D341Med (cell line): Measurements from ENCODE around the gene CPT1B.
"Not testable (repeated sequence)": the region's sequence is repeated elsewhere in the genome, so short reads cannot be mapped to it uniquely, and the experiment has no call there.

ENCODE experiments used
- DNase-seq: peaks from one replicate; pipeline ENCODE4 v3.0.0; 2012; ENCODE audit warnings: low spot score

The CPT1B gene

DNA sequence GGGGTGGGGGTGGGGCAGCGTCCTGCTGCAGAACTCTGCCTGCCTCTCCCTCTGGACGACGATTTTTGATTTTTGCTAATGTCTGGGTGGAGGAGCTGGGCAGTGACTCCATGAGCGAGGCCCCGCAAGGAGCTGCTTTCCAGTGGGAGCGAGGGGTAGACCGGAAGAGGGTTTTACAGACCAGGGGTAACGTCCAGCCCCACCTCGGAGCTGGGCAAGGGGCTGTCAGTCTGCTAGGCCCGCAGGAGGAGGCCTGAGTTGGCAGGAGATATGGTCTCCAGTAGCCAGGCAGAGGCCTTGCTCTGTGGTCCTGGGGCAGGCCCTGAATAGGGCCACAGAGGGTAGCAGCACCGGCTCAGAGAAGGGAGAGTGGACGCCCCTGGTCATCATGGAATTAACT lies 31.4 kb upstream of the CPT1B start:
- no peak for DNase-seq

DNA sequence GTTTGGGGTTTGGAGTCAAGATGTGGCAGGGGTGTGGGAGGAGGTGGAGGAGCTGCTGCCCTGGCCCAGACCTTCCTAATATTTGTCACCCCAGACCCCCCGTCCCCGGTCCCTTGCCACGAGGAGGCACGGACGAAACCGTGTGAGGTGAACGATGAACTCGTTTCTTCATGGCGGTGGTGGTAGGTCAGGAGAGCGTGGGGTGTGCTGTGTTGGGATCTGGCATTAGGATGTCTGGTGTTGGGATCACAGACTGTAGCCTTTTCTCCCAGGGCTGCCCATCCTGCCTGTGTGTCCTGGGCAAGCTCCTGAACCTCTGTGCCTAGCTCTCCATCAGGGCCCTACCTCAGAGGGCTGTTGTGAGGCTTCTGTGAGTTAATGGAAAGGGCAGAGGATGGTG lies 30.8 kb upstream of the CPT1B start:
- no peak for DNase-seq

DNA sequence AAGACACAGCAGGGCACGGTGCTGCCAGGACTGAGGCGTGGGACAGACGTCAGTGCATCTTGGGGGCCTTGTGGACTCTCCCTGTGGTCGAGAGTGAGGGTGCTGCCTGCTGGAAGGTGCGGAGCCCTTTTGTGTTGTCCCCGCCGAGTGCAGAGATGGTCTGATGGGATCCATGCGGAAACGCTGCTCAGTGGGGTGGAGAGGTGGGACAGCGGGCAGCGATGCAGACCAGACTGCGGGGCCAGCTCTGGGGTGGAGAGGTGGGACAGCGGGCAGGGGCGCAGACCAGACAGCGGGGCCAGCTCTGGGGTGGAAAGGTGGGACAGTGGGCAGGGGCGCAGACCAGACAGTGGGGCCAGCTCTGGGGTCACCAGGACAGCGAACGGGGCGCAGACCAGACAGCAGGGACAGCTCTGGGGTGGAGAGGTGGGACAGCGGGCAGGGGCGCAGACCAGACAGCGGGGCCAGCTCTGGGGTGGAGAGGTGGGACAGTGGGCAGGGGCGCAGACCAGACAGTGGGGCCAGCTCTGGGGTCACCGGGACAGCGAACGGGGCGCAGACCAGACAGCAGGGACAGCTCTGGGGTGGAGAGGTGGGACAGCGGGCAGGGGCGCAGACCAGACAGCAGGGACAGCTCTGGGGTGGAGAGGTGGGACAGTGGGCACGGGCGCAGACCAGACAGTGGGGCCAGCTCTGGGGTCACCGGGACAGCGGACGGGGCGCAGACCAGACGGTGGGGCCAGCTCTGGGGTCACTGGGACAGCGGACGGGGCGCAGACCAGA lies 30.0 kb upstream of the CPT1B start:
- DNase-seq = not testable (repeated sequence)

DNA sequence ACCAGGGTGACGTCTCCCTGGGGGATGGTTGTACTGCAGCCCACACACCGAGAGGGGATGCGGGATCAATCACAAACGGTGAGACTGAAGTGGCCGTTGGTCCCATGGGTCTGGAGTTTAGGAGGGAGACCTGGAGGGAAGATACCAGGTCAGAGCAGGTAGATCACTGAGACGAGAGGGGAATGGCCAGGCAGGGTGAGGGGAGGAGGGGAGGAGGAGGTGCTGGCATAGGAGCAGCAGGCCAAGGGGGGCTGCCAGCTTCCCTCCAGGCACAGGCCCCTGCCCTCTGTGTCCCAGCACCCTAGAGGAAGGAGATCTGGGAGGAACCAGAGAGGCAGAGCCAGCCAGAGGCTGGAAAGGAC lies 29.4 kb upstream of the CPT1B start:
- DNase-seq = no peak

DNA sequence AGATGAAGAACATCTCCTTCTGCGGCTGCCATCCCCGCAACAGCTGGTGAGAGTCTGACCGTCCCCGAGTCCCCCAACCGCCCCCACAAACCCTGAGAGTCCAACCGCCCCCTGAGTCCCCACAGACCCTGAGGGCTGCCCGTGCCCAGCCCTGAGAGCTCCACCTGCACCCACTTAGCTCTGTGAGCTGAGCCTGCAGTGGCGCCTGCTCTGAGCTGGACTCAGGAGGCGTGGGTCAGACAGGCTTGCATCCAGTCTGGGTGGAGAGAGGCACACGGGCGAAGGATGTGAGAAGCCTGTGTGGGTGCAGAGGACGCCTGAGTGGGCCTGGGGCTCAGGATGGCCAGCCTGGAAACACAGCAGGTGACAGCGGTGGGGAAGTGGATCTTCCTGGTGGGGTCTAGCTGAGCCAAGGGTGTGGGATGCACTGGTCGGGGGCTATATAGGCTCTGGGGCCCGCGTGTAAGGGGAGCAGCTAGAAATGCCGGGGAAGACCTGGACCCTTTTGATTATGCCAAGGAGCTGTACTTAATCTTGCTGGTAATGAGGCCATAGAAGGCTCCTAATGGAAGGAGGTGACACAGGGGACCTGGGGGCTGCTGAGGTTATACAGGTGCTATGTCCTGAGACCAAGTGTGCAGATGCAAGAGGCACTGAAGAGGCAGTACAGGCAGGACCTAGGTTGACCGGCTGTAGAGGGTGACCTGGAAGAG lies 28.9 kb upstream of the CPT1B start:
- no peak for DNase-seq

DNA sequence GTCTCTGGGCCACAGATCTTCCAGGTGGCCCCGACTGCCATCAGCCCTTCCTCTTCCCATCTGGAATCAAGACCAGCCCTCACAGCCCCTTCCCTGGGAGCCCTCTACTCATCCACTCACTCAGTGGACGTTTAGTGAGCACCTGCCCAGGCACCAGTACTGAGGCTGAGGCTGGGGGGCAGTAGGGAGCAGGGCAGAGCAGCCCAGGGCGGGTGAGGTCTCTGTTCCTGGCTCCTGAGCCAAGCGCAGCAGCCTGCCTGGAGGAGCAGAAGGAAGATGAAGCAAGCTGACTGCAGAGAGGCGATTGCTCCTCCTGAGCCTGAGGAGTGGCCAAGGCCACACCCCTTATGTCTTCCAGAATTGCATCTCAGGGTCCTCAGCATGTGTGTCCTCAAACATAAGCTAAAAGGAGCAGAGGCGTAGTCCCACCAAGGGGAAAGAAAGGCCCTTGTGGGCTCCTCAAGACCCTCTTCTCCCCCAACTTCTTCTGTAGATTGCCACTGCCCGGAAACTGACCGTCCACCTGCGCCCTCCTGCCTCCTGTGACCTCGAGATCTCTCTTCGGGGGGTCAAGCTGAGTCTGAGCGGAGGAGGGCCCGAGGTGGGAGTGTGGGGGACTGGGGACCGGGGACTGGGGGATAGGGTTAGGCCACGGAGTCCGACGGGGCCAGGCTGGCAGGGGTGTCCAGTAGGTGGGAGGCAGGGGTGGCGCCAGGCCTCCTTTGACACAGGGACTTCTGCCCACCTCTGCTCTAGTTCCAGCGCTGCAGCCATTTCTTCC lies 28.1 kb upstream of the CPT1B start:
- DNase-seq = no peak

DNA sequence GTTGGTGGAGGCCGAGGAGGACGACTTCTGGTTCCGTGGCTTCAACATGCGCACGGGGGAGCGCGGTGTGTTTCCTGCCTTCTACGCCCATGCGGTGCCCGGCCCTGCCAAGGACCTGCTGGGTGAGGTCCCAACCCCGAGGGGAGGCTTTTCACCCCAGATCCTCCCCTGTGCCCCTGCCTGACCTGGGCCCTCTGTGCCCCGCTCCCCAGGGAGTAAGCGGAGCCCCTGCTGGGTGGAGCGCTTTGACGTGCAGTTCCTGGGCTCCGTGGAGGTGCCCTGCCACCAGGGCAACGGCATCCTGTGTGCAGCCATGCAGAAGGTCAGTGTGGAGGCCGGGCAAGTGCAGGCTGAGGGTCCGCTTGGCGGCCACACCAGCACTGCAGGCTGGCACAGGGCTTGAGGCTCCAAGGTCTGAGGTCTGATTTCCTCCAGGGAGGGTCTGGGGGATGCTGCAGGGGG lies 27.4 kb upstream of the CPT1B start:
- DNase-seq = no peak

DNA sequence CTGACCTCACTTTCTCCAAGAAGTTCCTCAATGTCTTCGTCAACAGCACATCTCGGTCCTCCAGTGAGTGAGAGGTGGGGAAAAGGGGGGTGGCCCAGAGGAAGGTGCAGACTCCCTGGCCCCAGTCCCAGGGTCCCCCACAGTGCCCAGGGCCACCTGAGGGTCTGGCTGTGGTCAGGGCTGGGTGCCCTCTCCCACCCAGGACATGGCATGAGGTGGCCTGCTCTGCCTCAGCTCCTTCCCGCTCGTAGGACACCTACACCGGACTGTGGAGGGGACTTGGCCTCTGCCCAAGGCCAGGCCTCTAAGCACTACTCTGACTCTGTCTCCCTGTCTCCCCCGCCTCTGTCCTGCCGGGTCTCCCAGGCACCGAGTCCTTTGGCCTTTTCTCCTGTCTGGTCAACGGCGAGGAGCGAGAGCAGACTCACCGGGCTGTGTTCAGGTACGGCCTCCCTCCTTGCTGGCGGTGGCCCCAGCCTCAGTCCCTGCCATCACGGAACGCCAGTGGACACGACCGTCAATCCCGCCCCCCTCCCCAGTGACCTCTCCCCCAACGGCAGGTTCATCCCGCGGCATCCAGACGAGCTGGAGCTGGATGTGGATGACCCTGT lies 26.9 kb upstream of the CPT1B start:
- no peak for DNase-seq

DNA sequence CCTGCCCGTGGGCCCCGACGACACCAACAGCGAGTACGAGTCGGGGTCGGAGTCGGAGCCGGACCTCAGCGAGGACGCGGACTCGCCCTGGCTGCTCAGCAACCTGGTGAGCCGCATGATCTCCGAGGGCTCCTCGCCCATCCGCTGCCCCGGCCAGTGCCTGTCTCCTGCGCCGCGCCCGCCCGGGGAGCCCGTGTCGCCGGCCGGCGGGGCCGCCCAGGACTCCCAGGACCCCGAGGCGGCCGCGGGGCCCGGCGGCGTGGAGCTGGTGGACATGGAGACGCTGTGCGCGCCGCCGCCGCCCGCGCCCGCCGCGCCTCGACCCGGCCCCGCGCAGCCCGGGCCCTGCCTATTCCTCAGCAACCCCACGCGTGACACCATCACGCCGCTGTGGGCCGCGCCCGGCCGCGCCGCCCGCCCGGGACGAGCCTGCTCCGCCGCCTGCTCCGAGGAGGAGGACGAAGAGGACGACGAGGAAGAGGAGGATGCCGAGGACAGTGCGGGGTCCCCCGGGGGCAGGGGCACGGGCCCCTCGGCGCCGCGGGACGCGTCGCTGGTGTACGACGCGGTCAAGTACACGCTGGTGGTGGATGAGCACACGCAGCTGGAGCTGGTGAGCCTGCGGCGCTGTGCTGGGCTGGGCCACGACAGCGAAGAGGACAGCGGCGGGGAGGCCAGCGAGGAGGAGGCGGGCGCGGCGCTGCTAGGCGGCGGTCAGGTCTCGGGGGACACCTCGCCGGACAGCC lies 26.2 kb upstream of the CPT1B start:
- peak; percentile 28 for DNase-seq

DNA sequence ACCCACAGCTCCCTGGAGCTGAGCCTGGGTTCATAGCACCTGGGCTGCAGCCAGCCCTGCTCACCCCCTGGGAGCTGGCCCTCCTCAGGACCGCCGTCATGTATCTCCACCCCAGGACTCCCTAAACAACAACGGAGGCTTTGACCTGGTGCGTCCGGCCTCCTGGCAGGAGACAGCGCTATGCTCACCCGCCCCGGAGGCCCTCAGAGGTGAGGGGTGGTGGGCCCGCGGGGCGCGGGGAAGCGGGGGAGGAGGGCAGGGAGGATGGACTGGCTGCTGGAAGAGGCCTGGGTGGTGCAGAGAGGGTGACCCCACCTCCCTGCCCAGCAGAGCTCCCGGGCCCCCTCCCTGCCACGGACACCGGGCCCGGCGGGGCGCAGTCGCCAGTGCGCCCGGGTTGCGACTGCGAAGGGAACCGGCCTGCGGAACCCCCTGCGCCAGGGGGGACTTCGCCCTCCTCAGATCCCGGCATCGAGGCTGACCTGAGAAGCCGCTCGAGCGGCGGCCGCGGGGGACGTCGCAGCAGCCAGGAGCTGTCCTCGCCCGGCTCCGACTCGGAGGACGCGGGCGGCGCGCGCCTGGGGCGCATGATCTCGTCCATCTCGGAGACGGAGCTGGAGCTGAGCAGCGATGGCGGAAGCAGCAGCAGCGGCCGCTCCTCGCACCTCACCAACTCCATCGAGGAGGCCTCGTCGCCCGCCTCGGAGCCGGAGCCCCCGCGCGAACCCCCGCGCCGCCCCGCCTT lies 25.5 kb upstream of the CPT1B start:
- peak; percentile 25 for DNase-seq

DNA sequence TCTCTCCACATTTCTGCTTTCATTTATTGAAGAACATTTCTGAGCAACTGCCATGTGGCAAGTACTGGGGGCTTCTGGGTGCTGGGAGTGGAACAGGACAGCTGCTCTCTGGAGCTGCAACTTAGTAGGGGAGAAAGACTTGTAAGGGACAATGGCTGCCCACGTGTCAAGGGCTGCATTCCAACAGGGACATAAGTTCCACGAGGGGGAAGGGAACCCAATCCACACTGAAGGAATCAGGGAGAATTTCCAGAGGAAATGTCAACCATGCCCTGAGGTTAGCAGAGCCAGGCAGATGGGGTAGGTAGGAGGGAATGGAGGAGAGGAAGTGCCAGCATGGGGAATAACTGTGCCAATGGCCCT lies 24.1 kb upstream of the CPT1B start:
- no peak for DNase-seq

DNA sequence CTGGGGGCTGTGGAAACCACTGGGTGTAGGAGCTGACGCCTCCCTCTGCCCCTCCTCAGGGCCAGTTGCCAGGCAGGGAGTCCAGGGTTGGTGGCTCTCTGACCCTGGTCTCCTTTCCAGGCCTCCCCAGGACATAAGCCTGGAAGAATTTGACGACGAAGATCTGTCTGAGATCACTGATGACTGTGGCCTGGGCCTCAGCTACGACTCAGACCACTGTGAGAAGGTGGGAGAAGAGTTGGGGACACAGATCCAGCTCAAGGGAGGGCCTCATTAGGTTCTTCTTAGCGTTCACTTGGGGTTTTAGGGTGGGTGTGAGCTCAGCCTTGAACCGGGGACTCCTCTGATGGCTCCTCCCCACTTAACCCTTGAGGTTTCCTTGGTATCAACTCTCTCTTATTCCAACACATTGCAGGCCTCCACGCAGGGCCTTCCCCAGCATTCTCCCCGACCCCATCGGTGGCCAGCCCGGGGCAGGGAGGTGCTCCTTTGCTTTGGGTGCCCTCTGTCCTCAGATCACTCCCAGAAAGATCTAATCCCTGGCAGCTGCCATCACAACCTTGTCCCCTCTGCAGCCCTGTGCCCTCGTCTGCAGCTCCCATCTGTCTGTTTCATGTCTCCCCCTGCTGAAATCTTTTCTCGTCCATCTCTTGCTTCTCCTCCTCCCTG lies 23.6 kb upstream of the CPT1B start:
- DNase-seq = peak; percentile 51

DNA sequence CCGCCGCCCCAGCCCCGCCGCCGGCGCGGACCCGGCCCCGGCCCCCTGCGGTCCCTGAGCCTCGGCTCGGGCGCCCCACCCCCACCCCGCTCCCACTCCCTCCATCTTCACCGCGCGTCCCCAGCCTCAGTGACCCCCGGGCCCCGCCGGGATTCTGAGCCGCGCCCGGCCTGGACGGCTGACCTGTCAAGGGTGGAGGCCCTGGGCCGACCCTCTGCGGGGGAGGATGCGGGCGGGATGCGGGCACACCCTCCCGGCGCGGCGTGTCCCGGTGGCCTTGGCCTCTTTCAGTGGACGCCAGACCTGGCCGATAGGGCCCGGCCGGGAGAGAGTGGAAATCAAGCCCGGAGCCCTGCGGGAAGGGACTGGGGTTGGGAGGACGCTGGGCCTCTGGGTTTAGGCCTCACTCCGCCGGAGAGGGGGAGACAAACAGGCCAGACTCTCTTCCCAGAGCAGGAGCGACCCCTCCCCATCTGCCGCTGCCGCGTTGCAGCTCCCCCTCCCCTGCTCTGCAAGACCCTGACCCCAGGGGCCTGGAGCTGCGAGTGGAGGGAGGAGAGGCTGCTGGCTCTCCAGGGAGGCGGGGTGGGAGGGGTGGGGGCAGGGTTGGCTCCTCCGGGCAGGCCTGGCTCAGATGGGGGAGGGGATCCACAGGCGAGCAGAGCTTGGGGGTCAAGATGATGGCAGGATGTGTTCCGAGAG lies 22.9 kb upstream of the CPT1B start:
- DNase-seq = peak; percentile 56

DNA sequence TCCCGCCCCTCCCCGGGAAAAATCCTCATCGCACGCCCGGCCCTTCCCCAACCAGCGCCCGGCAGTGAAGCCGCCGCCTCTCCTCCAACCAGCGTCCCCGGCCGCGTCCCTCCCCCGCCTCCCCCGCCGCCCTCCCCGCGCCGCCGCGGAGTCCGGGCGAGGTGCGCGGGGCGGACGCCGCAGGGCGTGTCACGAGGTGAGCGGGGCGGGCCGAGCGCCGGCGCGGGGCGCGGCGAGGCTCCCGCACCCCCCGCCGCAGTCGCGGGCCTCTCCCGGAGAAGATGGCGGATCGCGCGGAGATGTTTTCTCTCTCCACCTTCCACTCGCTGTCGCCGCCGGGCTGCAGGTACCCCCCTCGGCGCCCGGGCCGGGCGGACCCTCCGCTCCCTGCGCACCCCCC lies 22.3 kb upstream of the CPT1B start, which contains the start of gene MAPK8IP2:
Gene MAPK8IP2, plus strand, starts transcription at position 256 of the 400 bp plus-strand sequence. Its CDS starts 26 bp downstream, at position 282.
- DNase-seq = peak; percentile 96

DNA sequence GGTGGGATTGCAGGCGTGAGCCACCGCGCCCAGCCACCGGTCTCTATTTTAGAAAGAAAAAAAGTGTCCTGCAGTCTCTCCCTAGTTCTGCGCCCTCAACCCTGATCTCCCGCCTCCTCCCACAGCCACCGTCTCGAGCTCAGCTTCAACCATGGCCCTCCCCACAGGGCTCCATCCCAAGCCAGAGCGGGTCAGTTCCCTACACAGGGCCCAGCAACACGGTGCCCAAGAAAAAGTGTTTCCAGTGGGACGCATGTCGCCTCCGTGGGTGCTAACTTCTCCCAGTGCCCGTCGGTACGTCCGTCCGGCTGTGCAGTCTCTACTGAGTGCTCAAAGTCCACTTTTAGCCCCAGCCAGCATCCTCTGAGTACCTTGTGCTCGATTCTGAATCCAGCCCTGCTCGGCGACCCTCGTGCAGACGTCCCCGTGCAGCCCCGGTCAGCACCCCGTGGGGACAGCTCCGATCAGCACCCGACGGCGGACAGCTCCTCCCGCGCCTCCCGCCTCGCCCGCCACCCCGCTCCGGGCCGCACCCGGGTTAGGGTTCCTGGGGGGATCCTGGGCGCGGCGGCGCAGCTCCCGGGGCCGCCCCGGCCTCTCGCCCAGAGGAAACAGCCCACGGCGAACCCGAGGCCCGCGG lies 21.7 kb upstream of the CPT1B start:
- peak; percentile 71 for DNase-seq

DNA sequence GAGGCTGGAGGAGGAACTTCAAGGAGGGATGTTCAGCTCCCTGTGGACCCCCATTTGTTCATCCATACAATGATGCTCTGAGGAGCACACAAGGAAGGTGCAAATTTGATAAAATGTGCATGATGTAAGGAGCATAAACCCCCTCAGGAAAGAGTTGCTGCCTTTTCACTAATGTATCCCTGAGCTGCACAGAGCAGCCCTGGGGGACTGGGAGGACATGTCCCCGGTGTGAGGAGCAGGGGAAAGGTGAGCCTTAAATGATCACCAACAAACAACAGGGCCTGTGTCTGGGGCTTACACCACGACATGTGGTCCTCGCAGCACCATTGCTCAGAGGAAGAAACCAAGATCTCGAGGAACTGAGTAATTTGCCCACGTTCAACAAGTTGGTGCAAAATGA lies 18.9 kb upstream of the CPT1B start:
- DNase-seq = no peak

DNA sequence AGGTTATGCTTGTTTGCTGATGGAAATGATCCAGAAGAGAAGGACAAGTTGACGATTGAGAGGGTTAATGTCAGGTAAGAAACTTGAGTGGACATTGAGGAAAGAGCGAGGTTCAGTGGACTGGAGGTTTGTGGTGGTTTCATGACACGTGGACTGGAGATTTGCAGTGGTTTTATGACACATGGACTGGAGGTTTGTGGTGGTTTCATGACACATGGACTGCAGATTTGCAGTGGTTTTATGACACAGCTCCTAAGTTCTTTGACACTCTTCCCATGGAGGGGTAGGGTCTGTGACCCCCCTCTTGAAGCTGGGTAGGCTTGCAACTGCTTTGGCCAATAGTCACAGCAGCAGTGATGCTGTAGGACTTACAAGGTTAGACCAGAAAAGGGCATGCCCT lies 17.0 kb upstream of the CPT1B start:
- DNase-seq = no peak

DNA sequence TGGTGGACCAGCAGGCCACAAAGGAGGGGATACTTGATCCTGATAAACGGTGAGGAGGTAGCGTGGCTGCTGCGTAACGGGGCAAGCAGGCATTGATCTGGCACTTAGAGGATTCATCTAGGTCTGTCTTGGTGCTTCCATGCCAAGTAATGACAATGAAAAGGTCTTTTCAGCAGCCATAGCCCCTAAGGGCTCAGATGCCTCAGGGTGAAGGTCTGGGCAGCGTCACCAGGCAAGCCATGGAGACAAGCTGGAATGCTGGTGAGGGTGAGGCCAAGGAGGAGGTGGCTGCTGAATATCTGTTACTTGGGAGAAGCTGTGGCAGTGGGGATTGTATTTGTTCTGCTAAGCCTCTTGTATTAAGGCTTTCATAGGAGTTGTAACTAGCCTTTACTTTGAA lies 9.2 kb upstream of the CPT1B start:
- no peak for DNase-seq

DNA sequence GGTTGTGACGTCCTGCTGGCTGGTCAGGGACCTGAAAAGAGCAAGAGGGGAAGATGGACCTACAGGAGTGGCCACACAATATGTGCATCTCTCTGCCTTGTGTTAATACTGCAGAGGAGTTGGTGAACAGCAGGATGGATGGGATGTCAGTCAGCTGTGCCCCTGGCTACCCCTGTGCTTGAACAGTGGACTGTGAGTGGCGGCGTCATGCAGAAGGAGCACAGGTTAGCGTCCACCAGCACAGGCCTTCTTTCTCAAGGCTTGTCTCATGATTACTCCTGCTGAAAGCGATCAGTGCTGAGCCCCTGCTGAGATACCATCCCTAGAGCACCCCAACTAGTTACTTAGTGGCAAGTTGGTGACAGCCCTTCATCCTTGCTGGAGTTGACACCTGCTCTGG lies 8.2 kb upstream of the CPT1B start:
- no peak for DNase-seq
